ENCODE results near the gene DSCAML1.

- TF ChIP-seq CTCF (IDR thresholded peaks at IDR 0.05) (no peak), POLR2A (IDR thresholded peaks at IDR 0.05) (no peak)
Observed at GRCh38 chr11:117417342-117417741, 379.7 kb downstream of the DSCAML1 start.

Measured in uterus (tissue), 2 donors.